ENCODE measurements around the gene EHBP1L1. TPM values are rescaled to one million over a fixed set of nuclear protein-coding genes. Genes with fewer than 3 reads are reported as not detected.

The EHBP1L1 gene
- total RNA-seq, 1 donor from 2014 or later: 167 TPM

DNA sequence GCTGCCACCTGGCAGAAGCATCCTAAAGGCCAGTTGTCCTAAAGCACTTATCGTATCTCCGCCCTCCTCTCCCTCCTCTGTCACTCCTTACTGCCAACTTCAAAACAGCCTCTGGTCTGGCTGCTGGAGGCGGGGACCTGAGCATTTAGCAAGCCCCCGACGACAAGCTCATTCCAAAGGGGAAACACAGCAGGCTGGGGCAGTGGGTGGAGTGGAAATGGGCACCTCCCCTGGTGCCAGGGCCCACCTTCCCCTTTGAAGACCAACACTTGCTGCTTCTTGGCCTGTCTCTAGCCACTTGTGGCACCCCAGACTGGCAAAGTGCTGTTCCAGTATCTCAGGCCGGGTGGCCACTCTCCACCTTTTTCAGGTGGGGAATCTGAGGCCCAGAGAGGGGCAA is 34.6 kb downstream of the EHBP1L1 start:
- intact Hi-C loops (cut with micrococcal nuclease): no loop called here
- H3K27me3 Mint-ChIP-seq: peaks cover under 1% of the 10 kb centered on the region
- H3K27ac Mint-ChIP-seq: peak overlapping the region; percentile 78
- DNase-seq: no peak
- peak overlapping the region; percentile 97 for H3K4me3 Mint-ChIP-seq
- peaks cover 39% of the 10 kb centered on the region for H3K4me1 Mint-ChIP-seq
- H3K9me3 Mint-ChIP-seq: no peaks in the 10 kb centered on the region
- peaks cover 53% of the 10 kb centered on the region for H3K36me3 Mint-ChIP-seq (ENCODE audit: low read depth)

- peaks cover 50% of the 10 kb centered on the region for H3K36me3 Mint-ChIP-seq (ENCODE audit: low read depth)
These were observed 35.3 kb downstream of the EHBP1L1 start for GRCh38 chr11:65611028-65611757.

GRCh38 chr11:65611758-65612603 is 36.1 kb downstream of the EHBP1L1 start:
- H3K9me3 Mint-ChIP-seq: no peaks in the 10 kb centered on the region
- peak overlapping the region; percentile 90 for H3K27ac Mint-ChIP-seq
- intact Hi-C loops (cut with micrococcal nuclease): no loop called here
- H3K36me3 Mint-ChIP-seq (ENCODE audit: low read depth): peaks cover 51% of the 10 kb centered on the region
- peak overlapping the region; percentile 97 for H3K4me3 Mint-ChIP-seq
- H3K4me1 Mint-ChIP-seq: peaks cover 48% of the 10 kb centered on the region
- peaks cover 3% of the 10 kb centered on the region for H3K27me3 Mint-ChIP-seq
- DNase-seq: no peak

More at GRCh38 chr11:65611028-65611757, 35.3 kb downstream of the EHBP1L1 start:
- no peak for DNase-seq
- Mint-ChIP-seq H3K4me3 (peak overlapping the region; percentile 97), H3K27ac (peak overlapping the region; percentile 78), H3K4me1 (peaks cover 41% of the 10 kb centered on the region), H3K9me3 (no peaks in the 10 kb centered on the region), H3K27me3 (peaks cover 3% of the 10 kb centered on the region)
- intact Hi-C loops (cut with micrococcal nuclease): no loop called here

DNA sequence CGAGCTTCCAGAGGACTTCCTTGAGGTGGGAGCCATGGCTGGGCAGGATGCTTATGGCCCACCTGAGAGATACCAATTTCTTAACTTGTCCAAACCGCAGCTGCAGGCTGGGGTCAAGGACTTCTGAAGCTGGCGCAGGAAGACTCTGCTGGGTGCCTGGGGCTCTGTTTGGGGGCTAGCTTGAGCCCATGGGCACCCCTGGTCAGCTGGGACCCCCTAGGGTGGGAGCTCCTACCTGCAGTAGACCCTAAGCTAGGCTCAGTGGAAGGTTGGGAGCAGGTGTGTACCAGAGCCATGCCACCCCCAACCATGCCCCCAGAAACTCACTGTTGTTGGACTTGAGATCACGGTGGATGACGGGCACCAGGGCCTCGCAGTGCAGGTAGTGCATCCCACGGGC is 36.8 kb downstream of the EHBP1L1 start:
- H3K36me3 Mint-ChIP-seq (ENCODE audit: low read depth): peaks cover 52% of the 10 kb centered on the region
- H3K4me1 Mint-ChIP-seq: peaks cover 49% of the 10 kb centered on the region
- DNase-seq: no peak
- peak overlapping the region; percentile 97 for H3K4me3 Mint-ChIP-seq
- peak overlapping the region; percentile 90 for H3K27ac Mint-ChIP-seq
- H3K27me3 Mint-ChIP-seq: peaks cover 3% of the 10 kb centered on the region
- no peaks in the 10 kb centered on the region for H3K9me3 Mint-ChIP-seq
- intact Hi-C loops (cut with micrococcal nuclease): no loop called here

DNA sequence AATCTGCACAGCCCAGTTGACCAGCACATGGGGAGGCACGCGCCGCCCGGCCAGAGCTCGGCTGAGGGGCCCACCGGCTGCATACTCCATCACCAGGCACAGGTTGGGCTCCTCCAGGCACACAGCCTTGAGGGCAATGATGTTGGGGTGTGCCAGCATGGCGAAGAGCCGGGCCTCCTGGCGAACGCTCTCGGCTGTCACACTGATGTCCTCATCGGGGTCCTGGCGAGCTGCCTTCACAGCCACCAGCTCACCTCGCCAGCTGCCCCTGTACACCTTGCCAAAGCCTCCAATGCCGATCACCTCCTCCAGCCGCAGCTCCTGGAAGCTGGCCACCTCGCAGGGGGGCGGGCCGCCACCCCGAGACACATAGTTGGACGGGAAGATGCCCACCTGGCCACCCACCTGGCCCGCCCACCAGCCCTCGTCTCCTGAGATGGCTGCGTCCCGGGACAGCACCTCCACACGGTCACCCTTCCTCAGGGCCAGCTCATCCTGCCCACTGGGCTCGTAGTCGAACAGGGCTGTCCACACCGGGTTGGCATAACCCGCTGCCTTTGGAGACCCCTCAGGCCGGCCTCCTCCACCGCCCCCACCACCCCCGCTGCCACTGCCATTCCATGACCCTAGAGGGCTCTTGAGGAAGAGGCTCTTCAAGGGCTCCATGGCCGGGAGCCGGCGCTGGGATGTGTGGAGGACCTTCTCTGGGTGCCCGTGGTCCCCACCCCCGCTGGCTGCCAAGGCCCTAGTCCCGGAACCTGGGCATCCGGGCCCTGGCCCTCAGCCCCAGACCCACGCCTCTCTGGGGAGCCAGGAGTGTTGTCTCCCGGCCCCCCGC is 37.5 kb downstream of the EHBP1L1 start:
- Mint-ChIP-seq H3K27me3 (peaks cover 3% of the 10 kb centered on the region), H3K4me3 (peak overlapping the region; percentile 97), H3K9me3 (no peaks in the 10 kb centered on the region), H3K36me3 (ENCODE audit: low read depth) (peaks cover 50% of the 10 kb centered on the region), H3K4me1 (peaks cover 49% of the 10 kb centered on the region), H3K27ac (peak overlapping the region; percentile 67)
- intact Hi-C loops (cut with micrococcal nuclease): no loop called here
- DNase-seq: peak; percentile 74

- DNase-seq: peak; percentile 100
- no peaks in the 10 kb centered on the region for H3K9me3 Mint-ChIP-seq
- intact Hi-C loops (cut with micrococcal nuclease): loop anchor here (1.0 to 2.0 kb wide), 8 partner anchors 27 to 387 kb away; partner anchors contain the start of genes BANF1, CFL1, EIF1AD and ZNRD2
- H3K4me3 Mint-ChIP-seq: peak within 1 kb of the TSS; percentile 97
- peaks cover 34% of the 10 kb centered on the region for H3K4me1 Mint-ChIP-seq
- peaks cover 43% of the 10 kb centered on the region for H3K36me3 Mint-ChIP-seq (ENCODE audit: low read depth)
- H3K27ac Mint-ChIP-seq: peak within 1 kb of the TSS; percentile 93
- H3K27me3 Mint-ChIP-seq: peaks cover 3% of the 10 kb centered on the region
These were observed 39.5 kb downstream of the EHBP1L1 start, which contains the start of gene PCNX3 for GRCh38 chr11:65615229-65615949. PCNX3 (plus strand) TSS chr11:65615776; CDS start chr11:65616312, 536 bp downstream.

- peaks cover 3% of the 10 kb centered on the region for H3K27me3 Mint-ChIP-seq
- no peaks in the 10 kb centered on the region for H3K9me3 Mint-ChIP-seq
- H3K36me3 Mint-ChIP-seq (ENCODE audit: low read depth): peaks cover 41% of the 10 kb centered on the region
- peak overlapping the region; percentile 91 for H3K27ac Mint-ChIP-seq
- peaks cover 30% of the 10 kb centered on the region for H3K4me1 Mint-ChIP-seq
- H3K4me3 Mint-ChIP-seq: peak overlapping the region; percentile 97
- no peak for DNase-seq
- intact Hi-C loops (cut with micrococcal nuclease): loop anchor here (1.0 to 2.0 kb wide), 9 partner anchors 22 to 386 kb away; partner anchors contain the start of genes BANF1, CFL1, EIF1AD and SIPA1
These were observed 40.2 kb downstream of the EHBP1L1 start for GRCh38 chr11:65615950-65616574.

GRCh38 chr11:65616575-65617001 is 40.7 kb downstream of the EHBP1L1 start:
- Mint-ChIP-seq H3K4me3 (peak overlapping the region; percentile 97), H3K9me3 (no peaks in the 10 kb centered on the region), H3K27me3 (peaks cover 3% of the 10 kb centered on the region), H3K27ac (peak overlapping the region; percentile 91), H3K4me1 (peaks cover 26% of the 10 kb centered on the region), H3K36me3 (ENCODE audit: low read depth) (peaks cover 44% of the 10 kb centered on the region)
- intact Hi-C loops (cut with micrococcal nuclease): loop anchor here (1.0 kb wide), 1 partner anchor 22 kb away; the partner anchor contains the start of gene SIPA1
- DNase-seq: peak; percentile 78

GRCh38 chr11:65617136-65617850 is 41.4 kb downstream of the EHBP1L1 start:
- DNase-seq: no peak
- Mint-ChIP-seq H3K4me3 (peak overlapping the region; percentile 97), H3K27me3 (peaks cover 3% of the 10 kb centered on the region), H3K4me1 (peaks cover 22% of the 10 kb centered on the region), H3K27ac (peak overlapping the region; percentile 91), H3K36me3 (ENCODE audit: low read depth) (peaks cover 44% of the 10 kb centered on the region), H3K9me3 (no peaks in the 10 kb centered on the region)
- intact Hi-C loops (cut with micrococcal nuclease): no loop called here

DNA sequence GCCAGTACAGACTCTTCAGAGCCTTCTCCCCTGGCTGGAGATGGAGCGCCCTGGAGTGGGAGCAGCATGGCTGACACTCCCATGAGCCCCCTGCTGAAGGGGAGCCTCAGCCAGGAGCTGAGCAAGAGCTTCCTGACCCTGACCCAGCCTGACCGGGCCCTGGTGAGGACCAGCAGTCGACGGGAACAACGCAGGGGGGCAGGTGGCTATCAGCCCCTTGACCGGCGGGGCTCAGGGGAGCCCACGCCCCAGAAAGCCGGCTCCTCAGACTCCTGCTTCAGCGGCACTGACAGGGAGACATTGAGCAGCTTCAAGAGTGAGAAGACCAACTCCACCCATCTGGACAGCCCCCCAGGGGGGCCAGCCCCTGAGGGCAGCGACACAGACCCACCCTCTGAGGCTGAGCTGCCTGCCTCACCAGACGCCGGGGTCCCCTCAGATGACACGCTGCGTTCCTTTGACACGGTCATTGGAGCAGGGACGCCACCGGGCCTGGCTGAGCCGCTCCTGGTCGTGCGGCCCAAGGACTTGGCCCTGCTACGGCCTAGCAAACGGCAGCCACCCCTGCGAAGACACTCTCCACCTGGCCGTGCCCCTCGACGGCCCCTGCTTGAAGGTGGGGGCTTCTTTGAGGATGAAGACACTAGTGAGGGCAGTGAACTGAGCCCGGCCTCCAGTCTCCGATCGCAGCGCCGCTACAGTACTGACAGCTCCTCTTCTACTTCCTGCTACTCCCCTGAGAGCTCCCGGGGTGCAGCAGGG is 42.3 kb downstream of the EHBP1L1 start:
- no peak for DNase-seq
- peaks cover 16% of the 10 kb centered on the region for H3K4me1 Mint-ChIP-seq
- peaks cover 3% of the 10 kb centered on the region for H3K27me3 Mint-ChIP-seq
- no peak overlapping the region for H3K4me3 Mint-ChIP-seq
- peaks cover 47% of the 10 kb centered on the region for H3K36me3 Mint-ChIP-seq (ENCODE audit: low read depth)
- no peaks in the 10 kb centered on the region for H3K9me3 Mint-ChIP-seq
- H3K27ac Mint-ChIP-seq: peak overlapping the region; percentile 51
- intact Hi-C loops (cut with micrococcal nuclease): no loop called here

DNA sequence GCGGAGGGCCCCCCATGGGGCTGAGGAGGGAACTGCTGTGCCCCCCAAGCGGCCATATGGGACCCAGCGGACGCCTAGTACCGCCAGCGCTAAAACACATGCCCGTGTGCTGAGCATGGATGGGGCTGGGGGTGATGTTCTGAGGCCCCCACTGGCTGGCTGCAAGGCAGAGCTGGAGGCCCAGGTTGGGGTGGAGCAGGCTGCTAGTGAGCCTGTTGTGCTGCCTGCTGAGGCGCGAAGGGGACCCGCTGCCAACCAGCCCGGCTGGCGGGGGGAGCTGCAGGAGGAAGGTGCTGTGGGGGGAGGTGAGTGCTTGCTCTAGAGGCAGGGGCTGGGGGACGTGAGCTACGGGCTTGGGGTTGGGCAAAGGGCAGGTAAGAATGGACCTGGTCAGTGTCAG is 42.9 kb downstream of the EHBP1L1 start:
- no peak overlapping the region for H3K27ac Mint-ChIP-seq
- peaks cover 14% of the 10 kb centered on the region for H3K4me1 Mint-ChIP-seq
- H3K36me3 Mint-ChIP-seq (ENCODE audit: low read depth): peaks cover 45% of the 10 kb centered on the region
- H3K9me3 Mint-ChIP-seq: no peaks in the 10 kb centered on the region
- intact Hi-C loops (cut with micrococcal nuclease): no loop called here
- peaks cover 3% of the 10 kb centered on the region for H3K27me3 Mint-ChIP-seq
- H3K4me3 Mint-ChIP-seq: no peak overlapping the region
- DNase-seq: no peak
